ENCODE measurements around the gene SNX17. TPM values are rescaled to one million over a fixed set of nuclear protein-coding genes. Genes with fewer than 3 reads are reported as not detected.
A peak's percentile ranks its signal among the peaks of the same experiment; 100 is the strongest.

The SNX17 gene
- total RNA-seq, 1 donor from 2014 or later = 109 TPM

- TF ChIP-seq, protein P1, sequence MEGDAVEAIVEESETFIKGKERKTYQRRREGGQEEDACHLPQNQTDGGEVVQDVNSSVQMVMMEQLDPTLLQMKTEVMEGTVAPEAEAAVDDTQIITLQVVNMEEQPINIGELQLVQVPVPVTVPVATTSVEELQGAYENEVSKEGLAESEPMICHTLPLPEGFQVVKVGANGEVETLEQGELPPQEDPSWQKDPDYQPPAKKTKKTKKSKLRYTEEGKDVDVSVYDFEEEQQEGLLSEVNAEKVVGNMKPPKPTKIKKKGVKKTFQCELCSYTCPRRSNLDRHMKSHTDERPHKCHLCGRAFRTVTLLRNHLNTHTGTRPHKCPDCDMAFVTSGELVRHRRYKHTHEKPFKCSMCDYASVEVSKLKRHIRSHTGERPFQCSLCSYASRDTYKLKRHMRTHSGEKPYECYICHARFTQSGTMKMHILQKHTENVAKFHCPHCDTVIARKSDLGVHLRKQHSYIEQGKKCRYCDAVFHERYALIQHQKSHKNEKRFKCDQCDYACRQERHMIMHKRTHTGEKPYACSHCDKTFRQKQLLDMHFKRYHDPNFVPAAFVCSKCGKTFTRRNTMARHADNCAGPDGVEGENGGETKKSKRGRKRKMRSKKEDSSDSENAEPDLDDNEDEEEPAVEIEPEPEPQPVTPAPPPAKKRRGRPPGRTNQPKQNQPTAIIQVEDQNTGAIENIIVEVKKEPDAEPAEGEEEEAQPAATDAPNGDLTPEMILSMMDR (conservative IDR thresholded peaks at IDR 0.05) = no peak
- H3K27ac Mint-ChIP-seq (ENCODE audit: unreplicated experiment) = no peak overlapping the region
Measured at GRCh38 chr2:27372937-27373336, 2.5 kb downstream of the SNX17 start.

DNA sequence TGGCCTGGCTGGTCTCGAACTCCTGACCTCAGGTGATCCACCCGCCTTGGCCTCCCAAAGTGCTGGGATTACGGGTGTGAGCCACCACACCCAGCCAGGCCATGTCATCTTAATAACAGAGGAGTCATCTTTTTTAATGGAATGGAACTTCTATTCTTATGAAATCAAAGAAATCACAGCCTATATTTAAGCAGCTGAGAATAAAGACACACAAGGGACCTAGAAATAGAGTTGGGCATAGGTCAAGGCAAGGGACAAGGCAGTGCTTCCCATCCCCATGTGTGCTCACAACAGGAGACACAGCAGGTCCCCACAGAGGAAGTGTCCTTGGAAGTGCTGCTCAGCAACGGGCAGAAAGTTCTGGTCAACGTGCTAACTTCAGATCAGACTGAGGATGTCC, 3.2 kb downstream of the SNX17 start:
- no peaks in the 10 kb centered on the region for H3K9me3 Mint-ChIP-seq
- H3K36me3 Mint-ChIP-seq (ENCODE audit: low read depth) = peaks cover 24% of the 10 kb centered on the region
- no peak overlapping the region for H3K27ac Mint-ChIP-seq (ENCODE audit: unreplicated experiment)
- H3K27me3 Mint-ChIP-seq (ENCODE audit: low read depth) = peaks cover 11% of the 10 kb centered on the region
- H3K4me3 Mint-ChIP-seq = peak overlapping the region; percentile 68
- no peak for DNase-seq (ENCODE audit: low read depth, low spot score)
- peaks cover 34% of the 10 kb centered on the region for H3K4me1 Mint-ChIP-seq
- TF ChIP-seq, protein P1 (conservative IDR thresholded peaks at IDR 0.05) = no peak

More at GRCh38 chr2:27372937-27373336, 2.5 kb downstream of the SNX17 start:
- Mint-ChIP-seq H3K4me1 (peaks cover 36% of the 10 kb centered on the region), H3K36me3 (ENCODE audit: low read depth) (peaks cover 24% of the 10 kb centered on the region), H3K27me3 (ENCODE audit: low read depth) (peaks cover 11% of the 10 kb centered on the region), H3K4me3 (peak overlapping the region; percentile 98), H3K9me3 (no peaks in the 10 kb centered on the region)
- DNase-seq (ENCODE audit: low read depth, low spot score) = no peak

DNA sequence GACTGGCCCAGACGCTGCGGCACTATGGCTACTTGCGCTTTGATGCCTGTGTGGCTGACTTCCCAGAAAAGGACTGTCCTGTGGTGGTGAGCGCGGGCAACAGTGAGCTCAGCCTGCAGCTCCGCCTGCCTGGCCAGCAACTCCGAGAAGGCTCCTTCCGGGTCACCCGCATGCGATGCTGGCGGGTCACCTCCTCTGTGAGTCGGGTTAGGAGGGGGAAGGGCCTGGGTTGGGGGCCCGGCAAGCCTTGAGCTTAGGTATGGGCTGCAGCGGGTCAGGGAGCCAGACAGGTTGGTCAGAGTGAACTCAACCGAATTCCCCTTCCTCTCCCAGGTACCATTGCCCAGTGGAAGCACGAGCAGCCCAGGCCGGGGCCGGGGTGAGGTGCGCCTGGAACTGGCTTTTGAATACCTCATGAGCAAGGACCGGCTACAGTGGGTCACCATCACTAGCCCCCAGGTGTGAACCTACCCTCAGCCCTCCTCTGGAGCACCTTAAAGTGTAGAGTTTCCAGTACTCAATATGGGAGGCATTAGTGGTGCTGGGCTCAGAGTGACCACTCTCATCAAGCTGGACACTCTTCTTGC, 5.2 kb downstream of the SNX17 start:
- Mint-ChIP-seq H3K4me1 (peaks cover 33% of the 10 kb centered on the region), H3K27me3 (ENCODE audit: low read depth) (peaks cover 17% of the 10 kb centered on the region), H3K9me3 (no peaks in the 10 kb centered on the region), H3K4me3 (peak overlapping the region; percentile 81), H3K36me3 (ENCODE audit: low read depth) (peaks cover 22% of the 10 kb centered on the region), H3K27ac (ENCODE audit: unreplicated experiment) (peak overlapping the region; percentile 57)
- TF ChIP-seq, protein P1 (conservative IDR thresholded peaks at IDR 0.05) = no peak
- DNase-seq (ENCODE audit: low read depth, low spot score) = no peak

DNA sequence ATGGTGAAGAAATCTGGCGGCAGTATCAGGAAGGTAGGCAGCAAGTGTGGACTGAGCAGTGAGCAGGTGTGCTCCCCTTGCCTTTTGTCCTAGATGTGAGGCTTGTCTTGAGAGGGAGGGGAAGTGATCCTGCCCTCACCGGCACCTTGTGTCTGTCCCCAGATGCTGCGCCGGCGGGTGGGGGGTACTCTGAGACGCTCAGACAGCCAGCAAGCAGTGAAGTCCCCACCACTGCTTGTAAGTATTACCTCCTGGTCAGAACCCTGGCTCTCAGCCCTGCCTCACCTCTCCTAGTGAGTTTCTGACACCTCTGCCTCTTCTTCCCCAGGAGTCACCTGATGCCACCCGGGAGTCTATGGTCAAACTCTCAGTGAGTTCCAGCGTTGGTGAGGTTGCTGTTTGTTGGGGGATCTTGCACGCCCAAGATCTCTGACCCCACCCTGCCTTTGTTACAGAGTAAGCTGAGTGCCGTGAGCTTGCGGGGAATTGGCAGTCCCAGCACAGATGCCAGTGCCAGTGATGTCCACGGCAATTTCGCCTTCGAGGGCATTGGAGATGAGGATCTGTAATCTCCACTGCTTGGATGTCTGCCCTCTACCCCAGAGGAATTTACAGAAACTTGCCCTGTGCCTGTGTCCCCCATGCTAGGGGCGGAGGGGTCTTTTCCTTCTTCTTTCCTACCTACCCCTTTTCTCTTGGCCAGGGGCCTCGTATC, 5.9 kb downstream of the SNX17 start:
- no peak for DNase-seq (ENCODE audit: low read depth, low spot score)
- Mint-ChIP-seq H3K36me3 (ENCODE audit: low read depth) (peaks cover 23% of the 10 kb centered on the region), H3K4me3 (peak overlapping the region; percentile 81), H3K4me1 (peaks cover 37% of the 10 kb centered on the region), H3K27me3 (ENCODE audit: low read depth) (peaks cover 15% of the 10 kb centered on the region), H3K9me3 (no peaks in the 10 kb centered on the region), H3K27ac (ENCODE audit: unreplicated experiment) (peak overlapping the region; percentile 86)
- TF ChIP-seq, protein P1 (conservative IDR thresholded peaks at IDR 0.05) = no peak

DNA sequence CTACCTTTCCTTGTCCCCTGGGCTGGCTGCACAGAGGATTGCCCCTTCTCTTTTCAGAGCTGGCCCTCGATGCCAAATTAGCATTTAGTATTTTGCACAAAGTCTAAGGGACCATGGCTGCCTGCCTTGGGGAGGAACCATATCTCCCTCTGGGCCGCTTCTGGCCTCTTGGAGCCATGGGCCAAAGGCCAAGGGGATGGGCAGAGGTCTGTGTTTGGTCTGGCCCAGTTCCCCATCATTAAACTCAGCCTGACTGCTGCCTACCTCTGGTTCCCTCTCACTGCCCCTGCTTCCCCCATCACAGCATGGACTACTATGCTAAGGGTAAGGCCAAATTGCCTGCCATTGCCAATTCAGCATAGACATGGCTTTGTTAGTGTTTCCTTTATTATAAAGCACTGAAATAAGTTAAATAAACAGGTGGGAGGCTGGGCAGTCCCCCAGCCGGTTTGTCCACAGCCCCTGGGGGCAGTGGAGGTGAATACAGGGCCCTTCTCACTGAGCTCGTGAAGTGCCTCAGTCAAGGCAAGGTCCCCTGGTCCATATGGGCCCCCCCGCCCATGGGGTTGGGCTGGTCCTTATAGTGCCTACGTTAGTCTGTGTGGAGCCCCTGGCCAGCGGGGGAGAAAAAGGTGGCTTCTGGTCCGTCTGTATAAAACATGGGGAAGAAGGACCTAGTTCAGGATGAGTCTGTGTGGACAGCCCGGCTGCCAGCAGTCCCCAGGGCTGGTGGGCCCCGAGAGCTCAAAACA, 6.6 kb downstream of the SNX17 start:
- peak overlapping the region; percentile 86 for H3K27ac Mint-ChIP-seq (ENCODE audit: unreplicated experiment)
- TF ChIP-seq, protein P1 (conservative IDR thresholded peaks at IDR 0.05) = no peak
- peaks cover 13% of the 10 kb centered on the region for H3K27me3 Mint-ChIP-seq (ENCODE audit: low read depth)
- peak overlapping the region; percentile 81 for H3K4me3 Mint-ChIP-seq
- H3K4me1 Mint-ChIP-seq = peaks cover 35% of the 10 kb centered on the region
- DNase-seq (ENCODE audit: low read depth, low spot score) = no peak
- H3K36me3 Mint-ChIP-seq (ENCODE audit: low read depth) = peaks cover 24% of the 10 kb centered on the region
- no peaks in the 10 kb centered on the region for H3K9me3 Mint-ChIP-seq

Measured in neural crest cell (in vitro differentiated cells).